ENCODE results near the gene ICAM2.

ICAM2 gene

DNA sequence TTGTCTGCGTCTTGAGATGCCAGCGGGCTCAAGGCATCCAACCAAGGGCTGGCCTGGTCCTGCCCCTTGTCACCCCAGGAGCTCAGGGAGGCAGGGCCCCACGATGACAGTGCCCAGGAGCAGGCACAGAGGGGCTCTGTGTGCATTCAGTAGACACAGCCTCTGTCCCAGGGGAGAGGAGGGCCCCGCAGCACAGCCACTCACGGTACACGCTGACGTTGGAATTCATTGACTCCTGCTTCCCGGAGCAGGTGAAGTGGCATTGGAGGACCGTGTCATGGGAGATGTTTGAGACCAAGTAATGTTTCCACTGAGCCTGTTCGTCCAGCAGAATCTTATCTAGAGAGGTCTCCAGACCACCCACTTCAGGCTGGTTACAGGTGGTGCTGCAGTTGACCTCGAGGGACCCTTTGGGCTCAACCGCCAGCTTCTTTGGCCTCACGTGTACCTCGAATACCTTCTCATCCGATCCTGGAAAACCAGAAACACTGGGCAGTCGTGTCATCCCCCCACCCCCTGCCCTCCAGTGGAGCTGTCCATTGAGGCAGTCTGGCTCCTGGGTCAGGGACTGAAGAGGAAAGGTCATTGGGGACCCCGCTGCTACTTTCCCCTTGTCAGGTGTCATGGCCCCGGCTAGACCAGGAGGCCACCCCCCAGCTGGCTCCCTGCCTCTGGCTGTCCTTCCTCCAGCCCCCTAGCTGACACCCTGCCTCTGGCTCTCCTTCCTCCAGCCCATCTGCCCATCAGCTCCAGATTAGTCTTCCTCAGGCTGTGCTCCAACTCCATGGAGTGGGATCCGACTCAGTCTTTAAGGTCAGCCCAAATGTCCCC lies 15.3 kb downstream of the ICAM2 start:
- no peak overlapping the region for H3K27ac ChIP-seq
- TF ChIP-seq, protein P1, sequence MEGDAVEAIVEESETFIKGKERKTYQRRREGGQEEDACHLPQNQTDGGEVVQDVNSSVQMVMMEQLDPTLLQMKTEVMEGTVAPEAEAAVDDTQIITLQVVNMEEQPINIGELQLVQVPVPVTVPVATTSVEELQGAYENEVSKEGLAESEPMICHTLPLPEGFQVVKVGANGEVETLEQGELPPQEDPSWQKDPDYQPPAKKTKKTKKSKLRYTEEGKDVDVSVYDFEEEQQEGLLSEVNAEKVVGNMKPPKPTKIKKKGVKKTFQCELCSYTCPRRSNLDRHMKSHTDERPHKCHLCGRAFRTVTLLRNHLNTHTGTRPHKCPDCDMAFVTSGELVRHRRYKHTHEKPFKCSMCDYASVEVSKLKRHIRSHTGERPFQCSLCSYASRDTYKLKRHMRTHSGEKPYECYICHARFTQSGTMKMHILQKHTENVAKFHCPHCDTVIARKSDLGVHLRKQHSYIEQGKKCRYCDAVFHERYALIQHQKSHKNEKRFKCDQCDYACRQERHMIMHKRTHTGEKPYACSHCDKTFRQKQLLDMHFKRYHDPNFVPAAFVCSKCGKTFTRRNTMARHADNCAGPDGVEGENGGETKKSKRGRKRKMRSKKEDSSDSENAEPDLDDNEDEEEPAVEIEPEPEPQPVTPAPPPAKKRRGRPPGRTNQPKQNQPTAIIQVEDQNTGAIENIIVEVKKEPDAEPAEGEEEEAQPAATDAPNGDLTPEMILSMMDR (IDR thresholded peaks at IDR 0.05) = no peak
- no peak for TF ChIP-seq ZFX (IDR thresholded peaks at IDR 0.05; ENCODE audit: borderline replicate concordance)

GRCh38 chr17:64004218-64004770 lies 16.1 kb downstream of the ICAM2 start:
- no peak overlapping the region for H3K27ac ChIP-seq
- no peak for TF ChIP-seq ZFX (IDR thresholded peaks at IDR 0.05; ENCODE audit: borderline replicate concordance)
- TF ChIP-seq, protein P1 (IDR thresholded peaks at IDR 0.05) = no peak

DNA sequence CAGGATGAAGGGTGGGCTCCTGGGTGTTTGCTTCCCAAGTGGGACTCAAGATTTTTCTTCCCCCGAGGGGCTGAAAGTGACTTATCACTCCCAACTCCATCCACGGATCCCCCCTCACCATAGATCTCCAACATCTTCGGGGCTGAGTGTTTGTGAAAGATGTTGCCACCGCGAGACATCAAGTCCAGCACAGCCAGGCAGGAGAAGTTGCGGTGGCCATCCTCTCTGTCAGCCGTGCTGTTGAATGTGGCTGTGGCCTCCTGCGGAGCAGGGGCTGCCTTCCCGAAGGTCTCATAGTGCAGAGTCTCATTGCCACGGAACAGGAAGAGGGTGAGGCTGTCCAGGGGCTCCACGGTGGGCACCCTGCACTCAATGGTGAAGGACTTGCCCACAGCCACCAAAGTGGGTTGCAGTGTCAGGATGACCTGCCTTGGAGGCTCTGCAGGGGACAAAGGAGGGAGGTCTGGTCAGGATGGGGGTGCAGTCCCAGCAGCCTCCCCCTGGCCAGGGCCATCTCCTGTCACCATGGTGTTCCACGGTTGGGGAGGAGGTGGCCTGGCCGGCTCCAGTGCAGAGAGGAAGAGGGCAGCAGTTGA lies 16.8 kb downstream of the ICAM2 start:
- H3K27ac ChIP-seq = no peak overlapping the region
- TF ChIP-seq, protein P1 (IDR thresholded peaks at IDR 0.05) = no peak
- no peak for TF ChIP-seq ZFX (IDR thresholded peaks at IDR 0.05; ENCODE audit: borderline replicate concordance)

DNA sequence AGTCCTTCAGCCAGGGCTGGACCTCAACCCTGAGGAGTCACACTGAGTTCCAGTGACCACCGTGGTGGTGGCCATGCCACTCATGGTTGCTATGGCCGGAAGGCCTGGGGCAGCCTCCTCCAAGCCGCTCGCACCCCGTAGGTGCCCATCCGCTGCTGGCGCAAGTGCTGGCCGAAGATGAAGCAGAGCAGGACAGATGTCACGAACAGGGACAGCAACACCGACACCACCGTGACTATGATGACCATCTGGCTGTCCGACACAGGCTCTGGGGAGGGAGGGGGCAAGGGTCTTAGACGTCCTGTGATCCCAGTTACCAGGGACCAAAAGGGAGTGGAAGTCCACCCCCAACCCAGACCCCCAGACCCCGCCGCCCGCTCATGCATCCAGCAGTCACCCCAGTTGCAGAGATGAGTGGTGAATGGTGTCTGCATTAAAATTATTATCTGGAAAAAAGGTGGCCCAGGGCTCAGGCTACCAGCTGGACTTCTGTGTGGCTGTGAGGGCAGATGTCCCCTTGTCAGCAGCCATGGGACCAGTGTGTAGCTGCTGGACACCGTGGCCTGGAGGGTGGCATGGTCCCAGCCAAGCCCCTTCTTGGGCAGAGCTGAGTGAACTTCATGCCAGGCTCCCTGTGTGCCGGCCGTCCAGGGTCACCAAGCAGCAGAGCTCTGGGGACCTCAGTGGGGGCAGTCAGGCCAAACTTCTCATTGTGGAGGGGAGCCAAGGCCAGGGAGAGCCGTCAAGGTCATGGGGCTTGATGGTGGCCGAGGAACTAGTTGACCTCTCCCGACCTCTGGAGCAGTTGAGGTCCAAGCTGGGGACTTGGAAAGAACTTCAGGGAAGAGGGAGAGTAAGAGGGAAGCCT lies 17.5 kb downstream of the ICAM2 start:
- no peak overlapping the region for H3K27ac ChIP-seq
- TF ChIP-seq, protein P1 (IDR thresholded peaks at IDR 0.05) = no peak
- no peak for TF ChIP-seq ZFX (IDR thresholded peaks at IDR 0.05; ENCODE audit: borderline replicate concordance)

DNA sequence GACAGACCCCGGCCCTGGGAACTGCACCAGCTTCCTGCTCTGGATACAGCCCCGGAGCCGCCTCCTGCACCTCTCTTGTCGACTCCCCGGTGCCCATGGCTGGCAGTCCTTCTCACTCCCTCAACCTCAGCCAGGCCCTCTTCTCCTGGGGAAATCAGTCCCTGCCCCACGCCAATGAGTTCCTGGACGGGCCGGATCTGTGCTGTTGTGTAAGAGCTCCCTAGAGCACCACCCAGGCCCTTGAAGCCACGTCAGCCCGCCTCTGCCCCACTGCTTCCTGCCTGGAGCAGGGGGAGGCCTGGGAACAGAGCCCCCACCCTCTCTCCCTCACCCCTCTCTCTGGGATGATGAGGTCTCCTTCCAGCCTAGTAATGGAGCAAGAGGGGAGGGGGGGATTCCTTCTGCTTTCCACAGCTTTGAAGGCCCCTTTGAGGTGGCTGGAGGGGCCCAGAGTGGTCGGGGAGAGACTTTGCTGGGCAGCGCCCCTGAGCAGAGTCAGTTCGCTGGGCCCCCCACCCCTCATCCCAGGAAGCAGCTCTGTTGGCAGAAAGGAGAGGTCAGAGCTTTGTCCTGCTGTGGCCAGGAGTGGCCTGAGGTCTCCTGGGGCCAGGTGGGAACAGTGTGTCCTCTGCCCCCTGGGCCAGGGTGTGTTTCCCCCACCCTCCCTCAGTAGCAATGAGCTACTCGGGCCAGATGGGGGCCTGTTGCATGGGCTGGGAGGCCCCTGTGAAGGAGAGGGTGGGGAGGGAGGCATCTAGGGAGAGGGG lies 18.5 kb downstream of the ICAM2 start:
- no peak for TF ChIP-seq ZFX (IDR thresholded peaks at IDR 0.05; ENCODE audit: borderline replicate concordance)
- H3K27ac ChIP-seq = no peak overlapping the region

- no peak for TF ChIP-seq ZFX (IDR thresholded peaks at IDR 0.05; ENCODE audit: borderline replicate concordance)
- TF ChIP-seq, protein P1 (IDR thresholded peaks at IDR 0.05) = no peak
- H3K27ac ChIP-seq = no peak overlapping the region
These were observed 19.3 kb downstream of the ICAM2 start for GRCh38 chr17:64001091-64001579.

All from 22Rv1 (cell line).